Pancreas (tissue), 10 donors: ENCODE measurements around the gene MAPK6. TPM values are rescaled to one million over a fixed set of nuclear protein-coding genes. Genes with fewer than 3 reads are reported as not detected.

Source experiments
- ATAC-seq, 4 donors: fragments of 200-7000 bp; cut with Tn5 transposase; one replicate each; pipeline versions ENCODE4 v1.8.0 to v1.9.1; 2020; ENCODE audit warnings: mild to moderate bottlenecking in 4 of 4, moderate library complexity in 4 of 4
- DNase-seq, 6 donors: peaks; one replicate each; pipeline ENCODE4 v3.0.0-alpha.2; 2020
- FAIRE-seq: peaks from 2 replicates; lab custom pipeline; 2012; peaks lifted over from hg19 to GRCh38; lab: Jason Lieb, UNC
- H3K27ac ChIP-seq, 4 donors: fragments of 200-600 bp; sonication (generic); 1 replicate in 3 of 4; 2 replicates in 1 of 4; pipeline versions ENCODE4 v1.5.0 to v1.8.0; 2020
- H3K27me3 ChIP-seq, 4 donors: fragments of 200-600 bp; one replicate each; pipeline ENCODE4 v1.8.0; 2021
- H3K36me3 ChIP-seq, 3 donors: fragments of 200-600 bp; sonication (generic) in 1 of 3; one replicate each; pipeline versions ENCODE4 v1.5.0 to v1.8.0; 2020 to 2021
- H3K4me1 ChIP-seq, 3 donors: fragments of 200-600 bp; one replicate each; pipeline ENCODE4 v1.8.0; 2021
- H3K4me3 ChIP-seq, 4 donors: fragments of 200-600 bp; sonication (generic) in 2 of 4; one replicate each; pipeline versions ENCODE4 v1.5.0 to v1.8.0; 2020 to 2021
- H3K9me3 ChIP-seq, 4 donors: fragments of 200-600 bp; one replicate each; pipeline ENCODE4 v1.8.0; 2021
- CTCF ChIP-seq, 4 donors: fragments of 200-600 bp; sonication (generic) in 3 of 4; IDR thresholded peaks; one replicate each; pipeline versions ENCODE4 v1.5.0 to v1.8.0; 2021; ENCODE audit warnings: antibody characterized with exemption in 4 of 4
- WGBS, 2 donors: extraction: QIAGEN DNeasy Blood & Tissue Kit; methylation state at CpG; one replicate each; pipeline ENCODE4 v1.1.7; 2013; 5-methylcytosine and 5-hydroxymethylcytosine counted together
- intact Hi-C, 3 donors: fragments of 100-400 bp; cut with DNase I; formaldehyde crosslinking; loops; one replicate each; pipeline versions ENCODE4 v1.11.1 to v1.14.2; 2022
- polyA plus RNA-seq, 2 donors: library from polyadenylated mRNA; stranded (reverse); fragments of 200-250 nt; gene quantifications; one replicate each; pipeline ENCODE4 v1.2.3, GENCODE V29; 2013
- total RNA-seq, 6 donors: library from RNA; stranded (reverse); fragmentation: NEBNext Ultra II Directional in 4 of 6; extraction: Animal tissue kit (Norgen Biotek cat#: 25700) in 4 of 6; gene quantifications; one replicate each; pipeline versions ENCODE4 v1.2.1 to v1.2.4, GENCODE V29; 2021 to 2023
- donor health status: healthy with polysubstance abuse.
- donor health status: DM: no; HTN: no; CAD: no; lungs with moderate emphysema.
- donor health status: DM: no; HTN: no; CAD: no.
- donor health status: control.
- donor health status: control.
- donor health status: Bipolar disorder and iron deficiency.
- donor health status: DM: yes; HTN: yes; CAD: no.
- donor health status: DM: no; HTN: no; CAD: no.
- donor health status: DM: no; HTN: no; CAD: no.
- donor health status: DM: yes; HTN: yes; CAD: no.

The MAPK6 gene
- total and polyA plus RNA-seq, 8 donors = 3.0 to 13.9 (median 10.1) TPM

GRCh38 chr15:52114261-52115055 lies 95.4 kb downstream of the MAPK6 start:
- Histone ChIP-seq H3K4me3 (no peak overlapping the region), H3K27ac (no peak overlapping the region), H3K27me3 (no peaks in the 10 kb centered on the region), H3K36me3 (no peaks in the 10 kb centered on the region), H3K4me1 (peaks cover 14 to 27% (median 18%) of the 10 kb centered on the region in 3 donors), H3K9me3 (no peaks in the 10 kb centered on the region)
- no peak for TF ChIP-seq CTCF (IDR thresholded peaks at IDR 0.05)
- DNase-seq = peak in 1 of 6 donors; percentile 13
- FAIRE-seq = no peak
- no peak for ATAC-seq
- intact Hi-C loops = no loop called here
- WGBS, 2 donors = 61 to 65% methylated on average over 5 of the region's 5 CpGs

- DNase-seq (peak in 3 of 6 donors; percentile 63 to 72 (median 68)), ATAC-seq (peak; percentile 79 to 87 (median 86)), FAIRE-seq (peak; percentile 32)
- H3K27me3 ChIP-seq = no peaks in the 10 kb centered on the region
- H3K27ac ChIP-seq = peak overlapping the region; percentile 55 to 75 (median 66)
- H3K4me1 ChIP-seq = peaks cover 14 to 27% (median 18%) of the 10 kb centered on the region in 3 donors
- H3K9me3 ChIP-seq = no peaks in the 10 kb centered on the region
- no peaks in the 10 kb centered on the region for H3K36me3 ChIP-seq
- WGBS, 2 donors = 35 to 45% methylated on average over 9 of the region's 9 CpGs
- intact Hi-C loops = no loop called here
- TF ChIP-seq CTCF (IDR thresholded peaks at IDR 0.05) = no peak
- no peak overlapping the region for H3K4me3 ChIP-seq
These were observed 96.8 kb downstream of the MAPK6 start for GRCh38 chr15:52115598-52116427.

Other genes with a start within 250 kb of the MAPK6 start
- 10 to 100 TPM; 12.3 to 28.5 (median 15.6) TPM for gene TMOD3, start 189.6 kb upstream of the MAPK6 start, total RNA-seq
- gene TMOD3, start 189.6 kb upstream of the MAPK6 start, polyA plus RNA-seq = 1 to 10 TPM; 4.4 to 9.1 TPM
- gene LEO1, start 47.4 kb upstream of the MAPK6 start, total RNA-seq = 1 to 10 TPM; 3.0 to 7.4 (median 5.3) TPM
- 1 to 10 TPM; 4.0 to 8.1 TPM for gene LEO1, start 47.4 kb upstream of the MAPK6 start, polyA plus RNA-seq
- gene BCL2L10, start 93.6 kb downstream of the MAPK6 start, total RNA-seq = under 1 TPM; 0.23 to 0.73 (median 0.53) TPM
- gene BCL2L10, start 93.6 kb downstream of the MAPK6 start, polyA plus RNA-seq = 1 to 10 TPM in 1 of 2 donors, under 1 TPM in 1; 0.84 to 1.4 TPM
- 10 to 100 TPM; 12.2 to 19.0 (median 15.6) TPM for gene GNB5, start 172.2 kb downstream of the MAPK6 start, total RNA-seq
- gene GNB5, start 172.2 kb downstream of the MAPK6 start, polyA plus RNA-seq = 10 to 100 TPM; 15.7 to 28.2 TPM